HG03558 (cell line): ENCODE data around the gene MTRF1L.
"Not testable (repeated sequence)": the region's sequence is repeated elsewhere in the genome, so short reads cannot be mapped to it uniquely, and the experiment has no call there.

ENCODE experiments used
- ATAC-seq: cut with Tn5 transposase; IDR thresholded peaks from one replicate; pipeline ENCODE4 v1.9.1; 2021; ENCODE audit warnings: moderate number of reproducible peaks; ENCODE audit not compliant: unreplicated experiment; ENCODE audit errors: extremely low read depth

Gene MTRF1L

DNA sequence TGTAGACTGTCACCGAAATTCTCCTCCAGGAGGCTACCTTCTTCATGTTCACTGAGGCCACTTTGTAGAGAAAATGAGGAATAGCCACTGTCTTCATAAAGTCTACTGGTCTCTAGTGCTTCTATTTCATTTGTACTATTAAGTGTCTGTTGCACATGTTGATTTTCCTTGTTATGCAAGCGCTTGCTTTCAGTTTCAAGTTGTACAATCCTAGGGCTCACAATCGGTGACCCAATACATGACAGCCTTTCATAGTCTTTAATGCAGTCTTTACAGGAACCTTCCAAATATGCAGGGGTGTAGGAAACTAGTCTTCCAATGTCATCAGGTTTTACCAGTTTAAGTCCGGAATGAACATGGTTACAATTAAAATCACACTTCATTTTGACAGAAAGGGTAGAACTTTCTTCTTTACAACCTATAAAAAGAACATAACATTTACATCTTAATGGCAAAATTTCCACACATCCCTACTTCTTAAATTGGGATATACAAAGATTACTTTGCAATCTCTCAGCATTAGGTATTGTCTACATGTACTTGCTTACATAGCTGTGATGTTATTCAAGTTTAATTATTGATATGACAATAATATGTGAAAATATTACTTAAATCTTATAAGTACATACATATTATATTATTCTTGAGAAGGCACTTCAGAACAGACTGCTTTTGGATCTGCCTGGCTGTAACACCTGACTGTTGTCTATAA, 27.1 kb downstream of the MTRF1L start:
- no peak for ATAC-seq

DNA sequence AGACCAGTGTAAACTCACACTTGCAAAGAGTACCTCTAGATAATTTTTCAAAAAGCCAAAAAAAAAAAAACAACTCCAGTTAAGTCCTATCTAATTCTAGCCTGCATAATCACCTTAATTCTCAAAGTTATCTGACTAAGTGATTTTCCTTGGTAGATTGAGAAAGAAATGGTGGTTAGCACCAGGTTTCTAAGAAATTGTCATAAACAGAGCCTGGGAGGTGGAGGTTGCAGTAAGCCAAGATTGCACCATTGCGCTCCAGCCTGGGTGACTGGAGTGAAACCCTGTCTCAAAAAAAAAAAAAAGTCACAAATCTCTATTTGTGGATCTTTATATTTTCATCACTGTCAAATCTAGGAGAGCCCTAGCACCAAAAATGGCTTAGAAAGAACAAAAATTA, 28.6 kb downstream of the MTRF1L start:
- no peak for ATAC-seq

DNA sequence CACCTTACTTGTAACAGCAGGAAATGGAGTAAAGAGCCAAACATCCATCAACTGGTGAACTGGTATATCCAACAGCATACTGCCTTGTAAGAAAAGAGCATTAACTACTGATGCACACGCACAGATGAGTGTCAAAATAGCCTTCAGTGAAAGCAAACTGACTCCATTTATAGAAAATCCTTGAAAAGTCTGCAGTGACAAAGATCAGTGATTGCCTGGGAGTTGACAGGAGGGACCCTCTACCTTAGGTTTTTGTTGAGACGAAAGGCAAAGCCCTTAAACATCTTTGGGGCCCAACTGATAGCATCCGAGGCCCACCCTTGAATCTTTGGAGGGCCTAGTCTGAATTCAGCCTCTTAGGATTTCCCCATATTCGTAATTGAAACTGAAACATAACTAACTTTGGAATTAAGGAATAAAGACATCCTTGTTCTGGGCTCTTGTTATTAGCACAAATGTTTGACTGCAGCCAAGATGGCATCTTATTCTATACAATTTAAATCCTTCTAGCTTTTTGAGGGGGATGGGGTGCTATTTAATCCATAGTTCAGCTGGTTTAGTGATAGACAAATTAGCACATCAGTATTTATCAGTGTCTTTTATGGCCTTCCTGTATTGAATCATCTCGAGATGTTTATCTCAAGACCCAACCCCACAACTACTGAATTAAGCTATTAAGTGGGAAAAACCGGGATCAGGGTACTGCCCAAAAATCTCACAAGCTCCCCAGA, 32.7 kb downstream of the MTRF1L start:
- no peak for ATAC-seq

DNA sequence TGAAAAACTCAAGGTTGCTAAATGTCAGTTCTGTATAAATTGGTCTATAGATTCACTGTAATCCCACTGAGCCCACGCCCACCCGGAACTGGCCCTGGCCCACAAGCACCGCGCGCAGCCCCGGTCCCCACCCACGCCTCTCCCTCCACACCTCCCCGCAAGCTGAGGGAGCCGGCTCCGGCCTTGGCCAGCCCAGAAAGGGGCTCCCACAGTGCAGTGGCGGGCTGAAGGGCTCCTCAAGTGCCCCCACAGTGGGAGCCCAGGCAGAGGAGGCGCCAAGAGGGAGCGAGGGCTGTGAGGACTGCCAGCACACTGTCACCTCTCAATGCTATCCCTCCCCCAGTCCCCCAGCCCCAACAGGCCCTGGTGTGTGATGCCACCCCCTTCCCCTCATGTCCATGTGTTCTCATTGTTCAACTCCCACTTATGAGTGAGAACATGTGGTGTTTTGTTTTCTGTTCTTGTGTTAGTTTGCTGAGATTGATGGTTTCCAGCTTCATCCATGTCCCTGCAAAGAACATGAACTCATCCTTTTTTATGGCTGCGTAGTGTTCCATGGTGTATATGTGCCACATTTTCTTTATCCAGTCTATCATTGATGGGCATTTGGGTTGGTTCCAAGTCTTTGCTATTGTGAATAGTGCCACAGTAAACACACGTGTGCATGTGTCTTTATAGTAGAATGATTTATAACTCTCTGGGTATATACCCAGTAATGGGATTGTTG, 36.2 kb downstream of the MTRF1L start:
- not testable (repeated sequence) for ATAC-seq

DNA sequence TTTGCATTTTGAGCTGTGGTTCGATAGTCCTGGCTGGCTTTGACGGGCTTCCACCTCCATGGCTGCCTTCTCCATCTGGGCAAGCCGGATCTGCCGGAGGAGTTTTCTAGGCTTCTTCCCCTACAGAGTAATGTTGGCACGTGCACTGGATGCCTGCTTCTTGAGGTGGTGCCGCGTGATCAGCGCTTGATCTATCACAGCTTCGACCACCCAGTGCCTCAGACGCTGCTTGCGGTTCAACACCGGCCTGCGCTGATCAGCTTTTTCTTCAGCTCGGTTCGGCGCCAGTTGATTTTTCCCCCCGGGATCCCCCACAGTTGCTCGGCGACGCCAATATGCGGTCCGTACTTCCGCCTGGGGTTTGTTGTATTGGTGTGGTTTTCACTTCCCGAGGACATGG, 43.2 kb downstream of the MTRF1L start:
- no peak for ATAC-seq

DNA sequence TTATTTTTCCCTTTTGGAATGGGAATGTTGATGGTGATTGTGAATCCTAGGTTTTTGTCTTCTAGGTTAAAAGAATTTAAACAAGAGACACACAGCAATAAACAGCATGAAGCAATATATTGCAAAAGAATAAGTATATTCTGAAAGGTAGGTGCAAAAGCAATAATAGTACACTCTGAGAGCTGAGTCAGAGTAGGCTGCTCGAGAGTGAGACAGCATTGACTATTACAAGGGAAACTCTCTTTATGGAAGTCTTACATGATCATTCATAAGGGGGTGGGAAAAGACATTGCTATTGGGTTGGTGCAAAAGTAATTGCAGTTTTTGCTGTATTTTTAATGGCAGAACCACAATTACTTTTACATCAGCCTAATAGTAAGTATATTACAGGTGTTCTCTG, 44.7 kb downstream of the MTRF1L start:
- ATAC-seq = no peak

DNA sequence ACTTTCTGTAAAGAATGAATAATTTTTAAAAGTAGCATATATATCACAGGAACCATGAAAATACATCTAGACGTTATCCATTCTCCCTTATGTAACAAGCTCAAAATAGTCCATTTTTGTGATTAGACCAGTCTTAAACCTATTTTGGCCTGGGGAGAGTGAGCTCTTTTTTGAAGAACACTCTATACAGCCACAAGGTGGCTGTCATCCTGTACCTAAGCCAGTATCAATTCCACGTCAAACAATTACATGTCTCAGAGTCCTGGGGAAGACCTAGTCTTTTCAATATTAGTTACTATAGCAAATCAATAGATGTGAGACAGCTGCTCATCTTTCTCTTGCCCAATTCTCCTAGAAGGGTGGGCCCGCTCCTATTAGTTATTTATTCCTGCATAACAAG, 48.1 kb downstream of the MTRF1L start:
- no peak for ATAC-seq

DNA sequence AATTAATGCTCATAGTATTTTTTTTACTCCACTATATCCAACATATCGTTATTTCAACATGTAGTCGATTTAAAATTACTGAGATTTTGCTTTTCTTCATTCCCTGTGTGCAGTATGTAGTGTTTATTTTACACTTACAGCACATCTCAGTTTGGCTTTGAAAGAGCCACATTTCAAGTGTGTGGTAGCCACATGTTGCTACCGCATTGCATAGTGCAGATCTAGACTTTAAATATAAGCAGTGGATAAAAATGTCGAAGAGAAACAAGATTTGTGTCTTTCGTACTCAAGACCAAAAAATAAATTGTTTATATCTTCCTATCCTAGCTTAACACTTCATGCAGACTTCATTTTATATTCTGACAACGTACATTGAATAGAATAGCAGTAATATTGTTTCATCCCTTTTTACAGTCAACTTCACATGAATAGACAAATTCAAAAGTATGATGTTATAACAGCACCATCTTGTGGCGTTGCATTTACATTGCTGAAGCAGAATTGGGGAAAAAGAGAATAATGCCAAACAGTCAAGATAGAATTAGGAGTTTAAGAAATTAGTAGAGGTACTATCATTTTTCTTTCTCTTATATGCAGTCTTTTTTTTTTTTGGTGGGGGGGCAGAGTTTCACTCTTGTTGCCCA, 49.5 kb downstream of the MTRF1L start:
- no peak for ATAC-seq

DNA sequence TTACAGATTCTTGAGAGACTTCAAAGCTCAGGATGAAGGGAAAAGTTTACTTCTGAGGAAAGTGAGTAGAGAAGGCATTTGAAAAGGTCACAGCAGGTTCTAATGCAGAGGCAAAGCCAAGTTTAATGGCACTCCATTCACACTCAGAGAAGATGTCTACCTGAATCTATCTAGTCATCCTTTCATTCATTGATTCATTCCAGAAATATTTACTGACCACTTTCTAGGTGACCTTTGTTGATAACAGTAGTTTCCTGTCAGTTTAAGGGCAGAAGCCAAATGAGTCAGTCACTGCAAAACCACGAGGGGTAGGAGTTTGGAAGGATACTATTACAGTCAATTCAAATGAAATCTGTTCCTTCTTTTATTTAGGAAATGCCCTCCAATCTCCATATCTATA, 50.5 kb downstream of the MTRF1L start:
- no peak for ATAC-seq

DNA sequence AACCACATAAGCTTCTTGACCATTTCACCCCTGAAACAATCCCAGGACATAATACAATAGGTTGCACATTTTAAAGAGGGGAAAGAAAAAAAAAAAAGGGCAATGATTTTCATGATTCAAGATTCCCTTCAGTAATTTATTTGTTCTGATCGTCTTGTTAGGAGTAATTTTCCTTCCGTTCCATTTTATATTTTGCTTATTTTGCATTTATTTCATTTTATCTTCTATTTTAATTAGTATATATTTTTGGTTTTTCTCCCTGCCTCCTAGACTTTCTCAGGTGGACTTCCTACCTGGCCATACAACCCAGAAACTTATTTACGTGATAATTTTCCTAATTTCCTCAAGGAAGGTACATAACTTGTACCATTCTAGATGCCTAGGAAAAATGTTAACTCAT, 52.3 kb downstream of the MTRF1L start:
- no peak for ATAC-seq

DNA sequence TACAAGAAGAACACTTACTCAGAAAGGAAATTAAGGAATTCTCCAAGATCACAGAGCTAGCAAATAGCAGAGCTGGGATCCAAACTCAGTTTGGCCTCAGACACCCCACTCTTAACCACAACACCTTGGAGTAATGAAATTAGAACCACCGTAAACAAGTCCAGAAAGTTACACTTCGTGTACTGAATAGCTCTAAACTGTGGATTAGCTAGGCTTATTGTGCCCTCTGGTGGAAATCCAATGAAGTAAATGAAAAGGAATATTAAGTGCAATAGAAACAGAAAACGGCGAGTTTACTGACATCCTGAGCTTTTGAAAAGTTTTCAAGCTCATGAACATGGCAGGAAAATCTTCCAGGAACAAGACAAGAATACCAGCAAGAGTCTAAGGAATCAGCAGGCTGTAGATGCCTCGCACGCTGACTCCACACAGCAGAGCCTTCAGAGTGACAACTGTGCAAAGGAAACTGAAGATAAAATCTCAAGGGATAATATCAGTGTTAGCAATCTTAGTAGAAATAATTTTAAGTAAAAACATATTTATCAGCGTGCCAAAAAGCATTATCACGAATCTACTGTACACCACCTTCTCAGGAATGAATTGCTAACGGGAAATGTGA, 54.2 kb downstream of the MTRF1L start:
- peak; percentile 59 for ATAC-seq

DNA sequence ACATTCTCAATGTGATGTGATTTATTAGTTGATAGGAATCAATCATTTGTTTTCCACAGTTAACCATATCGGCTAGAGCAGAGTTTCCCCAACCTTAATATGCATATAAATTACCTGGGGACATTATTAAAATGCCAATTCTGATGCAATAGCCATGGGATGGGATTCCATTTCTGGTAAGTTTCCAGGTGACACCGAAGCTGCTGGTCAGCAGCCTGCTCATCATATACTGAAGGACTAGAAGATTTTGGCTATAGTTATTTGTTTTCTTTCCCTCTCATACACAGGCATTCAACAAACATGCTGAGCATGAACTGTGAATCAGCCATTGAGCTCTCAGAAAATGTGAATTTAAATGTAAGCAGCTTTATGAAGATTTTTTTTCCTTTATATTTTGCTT, 55.5 kb downstream of the MTRF1L start:
- ATAC-seq = no peak

DNA sequence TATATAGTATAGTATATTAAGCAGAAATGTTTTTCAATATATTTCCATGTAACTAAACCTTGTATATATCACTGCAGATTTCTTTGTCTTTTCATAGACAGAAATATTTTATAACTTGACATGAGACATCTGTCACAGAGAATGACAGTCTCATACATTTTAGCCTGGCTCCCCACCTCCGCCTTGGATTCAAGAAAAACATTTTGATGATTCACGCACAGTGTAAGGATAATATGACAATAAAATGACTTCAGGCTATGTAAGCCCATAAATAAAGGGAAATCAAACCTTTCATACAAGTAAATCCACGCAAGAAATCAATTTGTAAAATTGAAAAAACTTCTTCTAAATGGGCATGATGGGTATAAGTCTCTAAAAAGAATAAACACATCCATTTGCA, 56.0 kb downstream of the MTRF1L start:
- no peak for ATAC-seq

DNA sequence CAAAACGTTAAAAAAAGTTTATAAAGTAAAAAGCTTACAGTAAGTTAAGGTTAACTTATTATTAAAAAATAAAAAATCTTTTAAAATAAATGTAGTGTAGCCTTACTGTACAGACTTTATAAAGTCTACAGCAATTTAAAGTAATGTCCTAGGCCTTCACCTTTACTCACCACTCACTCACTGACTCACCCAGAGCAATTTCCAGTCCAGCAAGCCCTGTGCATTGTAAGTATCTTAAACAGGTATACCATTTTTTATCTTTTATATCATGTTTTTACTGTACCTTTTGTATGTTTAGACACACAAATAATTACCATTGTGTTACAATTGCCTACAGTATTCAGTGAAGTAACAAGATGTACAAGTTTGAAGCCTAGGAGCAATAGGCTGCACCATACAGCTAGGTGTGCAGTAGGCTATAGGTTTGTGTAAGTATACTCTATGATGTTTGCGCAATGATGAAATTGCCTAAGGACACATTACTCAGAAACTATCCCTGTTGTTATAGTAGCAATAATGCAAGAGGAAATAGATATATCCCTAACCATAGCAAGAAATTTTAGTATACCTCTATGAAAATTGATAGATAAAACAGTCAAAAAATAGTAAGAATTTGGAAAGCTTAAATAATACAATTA, 59.1 kb downstream of the MTRF1L start:
- no peak for ATAC-seq

DNA sequence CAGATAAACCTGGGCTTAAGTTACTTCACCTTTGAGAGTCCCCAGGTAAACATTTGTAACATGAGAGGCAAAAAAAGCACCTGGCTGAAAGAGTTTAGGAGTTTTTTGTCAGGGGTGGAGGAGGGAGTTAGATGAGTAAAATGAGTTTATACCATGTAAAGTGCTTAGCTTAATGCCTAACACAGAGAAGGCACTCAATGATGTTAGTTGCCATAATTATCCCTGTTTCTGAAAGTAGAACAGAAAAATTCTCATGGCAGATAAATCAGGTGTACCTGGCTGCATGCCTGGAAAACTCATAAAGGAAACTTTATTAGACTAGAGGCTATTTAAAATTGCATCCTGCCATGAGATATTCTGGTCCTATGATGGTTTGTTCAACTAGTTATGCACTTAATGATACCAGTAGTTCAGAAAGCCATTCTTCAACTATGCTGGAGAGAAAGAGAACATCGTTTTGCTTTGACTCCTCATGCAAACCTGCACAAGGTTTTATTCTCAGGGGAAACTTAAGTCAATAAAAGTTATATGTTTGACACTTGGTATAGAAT, 60.1 kb downstream of the MTRF1L start:
- ATAC-seq = no peak

DNA sequence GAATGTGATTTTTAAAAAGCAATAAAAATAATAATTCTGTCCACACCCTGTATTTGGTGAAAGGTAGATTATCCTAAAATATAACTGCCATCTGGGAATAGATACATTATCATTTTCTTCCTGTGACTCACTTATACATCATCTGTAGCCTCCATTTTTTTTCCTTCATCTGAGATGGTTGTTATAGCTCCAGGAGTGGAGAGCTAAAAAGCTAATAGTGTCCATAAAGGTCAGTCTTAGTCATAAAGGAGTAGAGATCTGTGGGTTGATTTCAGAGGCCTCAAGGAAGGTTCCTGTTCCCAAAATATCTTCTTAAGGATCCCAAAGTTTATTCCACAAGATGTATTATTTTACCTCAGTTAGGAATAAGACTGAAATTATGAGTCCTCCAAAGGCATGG, 60.8 kb downstream of the MTRF1L start:
- no peak for ATAC-seq
